ENCODE measurements around the gene AVL9.

The AVL9 gene

DNA sequence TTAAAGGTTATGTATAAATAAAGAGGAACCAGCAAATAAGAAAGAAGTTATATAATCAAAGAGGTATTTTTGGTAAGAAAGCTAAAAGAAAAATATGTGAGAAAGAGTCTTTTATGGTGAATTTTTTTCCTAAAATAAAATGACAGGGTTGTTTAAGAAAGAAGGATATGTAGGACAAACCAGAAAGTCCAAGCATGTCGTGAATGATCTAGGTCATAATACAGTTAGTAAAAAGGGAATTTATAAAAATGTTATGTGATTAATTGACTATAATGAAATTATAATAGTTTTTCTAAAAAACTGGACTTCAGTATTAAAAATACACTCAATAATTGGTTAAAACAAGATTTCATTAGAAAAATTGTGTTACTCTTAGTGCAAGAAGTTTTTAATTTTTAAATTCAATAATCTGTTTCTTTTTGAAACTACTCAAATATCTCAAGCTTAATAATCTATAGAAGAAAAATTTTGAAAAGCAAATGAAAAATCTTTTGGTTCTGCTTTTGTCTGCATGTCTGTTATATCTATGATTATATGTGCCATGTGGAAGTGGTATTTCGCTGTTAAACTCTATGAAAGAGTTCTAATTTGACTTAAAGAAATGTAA lies 23.3 kb downstream of the AVL9 start:
- no peak overlapping the region for H3K4me3 ChIP-seq (ENCODE audit: low read depth, low read length)
- DNase-seq (ENCODE audit: low read depth), result no peak
- no peak for TF ChIP-seq CTCF (IDR thresholded peaks at IDR 0.05; ENCODE audit: insufficient read depth, low read depth, low read length, missing control alignments)

DNA sequence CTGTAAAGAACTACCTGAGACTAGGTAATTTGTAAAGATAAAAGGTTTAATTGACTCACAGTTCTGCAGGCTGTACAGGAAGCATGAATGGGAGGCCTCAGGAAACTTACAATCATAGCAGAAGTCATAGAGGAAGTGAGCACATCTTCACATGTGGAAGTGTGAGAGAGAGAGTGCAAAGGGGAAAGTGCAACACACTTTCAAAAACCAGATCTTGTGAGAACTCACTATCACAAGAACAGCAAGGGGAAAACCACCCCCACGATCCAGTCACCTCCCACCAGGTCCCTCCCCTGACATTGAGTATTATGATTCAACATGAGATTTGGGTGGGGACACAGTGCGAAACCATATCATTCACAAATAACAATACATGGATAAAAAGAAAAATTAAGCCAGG lies 24.5 kb downstream of the AVL9 start:
- TF ChIP-seq CTCF (IDR thresholded peaks at IDR 0.05; ENCODE audit: insufficient read depth, low read depth, low read length, missing control alignments), result no peak
- DNase-seq (ENCODE audit: low read depth), result no peak
- no peak overlapping the region for H3K4me3 ChIP-seq (ENCODE audit: low read depth, low read length)

- no peak overlapping the region for H3K4me3 ChIP-seq (ENCODE audit: low read depth, low read length)
- no peak for TF ChIP-seq CTCF (IDR thresholded peaks at IDR 0.05; ENCODE audit: insufficient read depth, low read depth, low read length, missing control alignments)
- DNase-seq (ENCODE audit: low read depth), result no peak
Measured at GRCh38 chr7:32522746-32523530, 27.6 kb downstream of the AVL9 start.

DNA sequence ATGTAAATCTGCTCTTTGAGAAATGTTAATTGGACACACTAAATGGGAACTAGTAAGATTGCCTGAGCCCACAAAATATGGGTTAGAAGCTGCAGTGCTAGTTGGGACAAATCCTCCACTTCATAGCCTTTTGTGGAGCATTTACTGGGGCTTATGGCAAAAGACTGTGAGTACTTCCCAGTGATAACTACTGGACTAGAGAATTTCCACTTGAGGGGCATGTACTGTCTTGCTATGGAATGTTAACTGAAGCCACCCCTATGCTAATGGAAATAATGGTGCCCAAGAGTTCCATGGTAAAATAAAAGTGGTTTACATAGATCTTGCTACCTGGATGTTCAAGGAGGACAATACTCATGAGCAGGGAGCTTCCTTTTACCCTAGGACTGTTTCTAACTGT lies 29.3 kb downstream of the AVL9 start:
- TF ChIP-seq CTCF (IDR thresholded peaks at IDR 0.05; ENCODE audit: insufficient read depth, low read depth, low read length, missing control alignments), result no peak
- no peak overlapping the region for H3K4me3 ChIP-seq (ENCODE audit: low read depth, low read length)
- DNase-seq (ENCODE audit: low read depth), result no peak

DNA sequence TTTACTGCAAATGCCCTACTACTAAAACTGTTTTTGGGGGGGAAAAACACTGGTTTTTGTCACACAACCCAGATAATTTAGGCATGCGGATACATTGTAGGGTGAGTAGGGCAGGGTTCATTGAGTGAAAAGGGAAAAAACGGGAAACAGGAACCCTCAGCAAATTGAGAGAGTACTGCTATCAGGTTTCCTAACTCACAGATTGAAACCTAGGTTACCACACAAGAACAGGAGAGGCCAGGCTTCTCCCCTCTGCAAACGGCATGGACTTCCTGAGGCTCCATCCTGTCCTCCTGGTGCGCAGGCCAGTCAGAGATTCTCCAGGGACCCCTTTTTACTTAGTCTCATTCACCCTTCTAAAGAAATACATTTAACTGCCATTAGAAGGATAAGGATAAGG lies 30.6 kb downstream of the AVL9 start:
- no peak for TF ChIP-seq CTCF (IDR thresholded peaks at IDR 0.05; ENCODE audit: insufficient read depth, low read depth, low read length, missing control alignments)
- DNase-seq (ENCODE audit: low read depth), result no peak
- no peak overlapping the region for H3K4me3 ChIP-seq (ENCODE audit: low read depth, low read length)

GRCh38 chr7:32531402-32531801 lies 36.1 kb downstream of the AVL9 start:
- no peak for DNase-seq (ENCODE audit: low read depth)
- H3K4me3 ChIP-seq (ENCODE audit: low read depth, low read length), result no peak overlapping the region
- no peak for TF ChIP-seq CTCF (IDR thresholded peaks at IDR 0.05; ENCODE audit: insufficient read depth, low read depth, low read length, missing control alignments)

Measured in GM12865 (cell line).